Activated CD4-positive, alpha-beta memory T cell treated with anti-CD3 and anti-CD28 coated beads for 36 hours (primary cell): ENCODE measurements around the gene UGT1A7. TPM values are rescaled to one million over a fixed set of nuclear protein-coding genes. Genes with fewer than 3 reads are reported as not detected.

Experiments used
- CTCF ChIA-PET: fragments of 350-600 bp; sonication (Branson Sonifier 250); formaldehyde crosslinking; loops from one replicate; lab custom pipeline; 2021; ENCODE audit warnings: antibody characterized with exemption, inconsistent platforms; lab: Charles Lee
- POLR2A ChIA-PET: fragments of 350-600 bp; sonication (Branson Sonifier 250); formaldehyde crosslinking; loops from one replicate; lab custom pipeline; 2021; ENCODE audit warnings: antibody characterized with exemption; lab: Charles Lee
- DNase-seq: peaks from one replicate; pipeline ENCODE4 v3.0.0-alpha.2; 2020
- H3K27ac Mint-ChIP-seq: one replicate; pipeline ENCODE4 v1.8.0; 2021; ENCODE audit warnings: mixed read lengths
- H3K27me3 Mint-ChIP-seq: one replicate; pipeline ENCODE4 v1.8.0; 2021; ENCODE audit warnings: mixed read lengths
- H3K36me3 Mint-ChIP-seq: one replicate; pipeline ENCODE4 v1.8.0; 2021; ENCODE audit warnings: mixed read lengths
- H3K4me1 Mint-ChIP-seq: one replicate; pipeline ENCODE4 v1.8.0; 2021; ENCODE audit warnings: low read depth, mixed read lengths
- H3K4me3 Mint-ChIP-seq: one replicate; pipeline ENCODE4 v1.8.0; 2021; ENCODE audit warnings: mild to moderate bottlenecking, mixed read lengths
- H3K9me3 Mint-ChIP-seq: one replicate; pipeline ENCODE4 v1.8.0; 2021; ENCODE audit warnings: mixed read lengths
- intact Hi-C: fragments of 100-400 bp; cut with micrococcal nuclease; formaldehyde crosslinking; loops from one replicate; pipeline ENCODE4 v1.15.1; 2023
- total RNA-seq, 2 experiments: library from RNA; stranded (reverse); gene quantifications; one replicate each; pipeline ENCODE4 v1.2.3, GENCODE V29; 2021

Gene UGT1A7
- total RNA-seq, 2 experiments from 2014 or later: not detected

DNA sequence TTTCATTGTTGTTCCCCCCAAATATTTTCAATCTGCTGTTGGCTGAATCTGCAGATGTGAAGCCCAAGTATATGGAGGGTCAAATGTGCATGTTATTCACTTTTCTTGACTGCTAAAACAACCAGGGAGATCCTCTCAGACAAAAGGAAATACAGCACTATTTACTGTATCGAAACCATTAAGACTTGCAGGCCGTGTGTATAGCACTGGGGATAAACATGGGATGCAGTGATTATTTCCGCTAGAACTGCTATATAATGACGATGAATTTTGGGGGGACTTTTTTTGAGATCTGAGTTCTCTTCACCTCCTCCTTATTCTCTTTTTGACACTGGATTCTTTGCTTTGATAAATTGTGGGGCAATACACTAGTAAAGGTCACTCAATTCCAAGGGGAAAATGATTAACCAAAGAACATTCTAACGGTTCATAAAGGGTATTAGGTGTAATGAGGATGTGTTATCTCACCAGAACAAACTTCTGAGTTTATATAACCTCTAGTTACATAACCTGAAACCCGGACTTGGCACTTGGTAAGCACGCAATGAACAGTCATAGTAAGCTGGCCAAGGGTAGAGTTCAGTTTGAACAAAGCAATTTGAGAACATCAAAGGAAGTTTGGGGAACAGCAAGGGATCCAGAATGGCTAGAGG is 74.9 kb downstream of the UGT1A7 start:
- POLR2A ChIA-PET: no interaction called here
- no peak for DNase-seq
- peaks cover 1% of the 10 kb centered on the region for H3K9me3 Mint-ChIP-seq
- CTCF ChIA-PET: no interaction called here
- intact Hi-C loops: no loop called here
- H3K27ac Mint-ChIP-seq: no peak overlapping the region
- H3K4me1 Mint-ChIP-seq: no peaks in the 10 kb centered on the region
- no peaks in the 10 kb centered on the region for H3K27me3 Mint-ChIP-seq
- no peaks in the 10 kb centered on the region for H3K36me3 Mint-ChIP-seq
- H3K4me3 Mint-ChIP-seq: no peak overlapping the region

- no peak overlapping the region for H3K4me3 Mint-ChIP-seq
- ChIA-PET POLR2A (no interaction called here), CTCF (no interaction called here)
- intact Hi-C loops: no loop called here
- H3K9me3 Mint-ChIP-seq: no peaks in the 10 kb centered on the region
- no peaks in the 10 kb centered on the region for H3K4me1 Mint-ChIP-seq
- DNase-seq: no peak
- H3K27ac Mint-ChIP-seq: no peak overlapping the region
- no peaks in the 10 kb centered on the region for H3K36me3 Mint-ChIP-seq
- peaks cover 2% of the 10 kb centered on the region for H3K27me3 Mint-ChIP-seq
Observed at GRCh38 chr2:233758141-233758540, 76.4 kb downstream of the UGT1A7 start.

GRCh38 chr2:233758849-233759248 is 77.1 kb downstream of the UGT1A7 start:
- Mint-ChIP-seq H3K36me3 (no peaks in the 10 kb centered on the region), H3K4me1 (no peaks in the 10 kb centered on the region), H3K9me3 (no peaks in the 10 kb centered on the region), H3K27ac (no peak overlapping the region), H3K27me3 (peaks cover 6% of the 10 kb centered on the region), H3K4me3 (no peak overlapping the region)
- ChIA-PET POLR2A (no interaction called here), CTCF (no interaction called here)
- no peak for DNase-seq
- intact Hi-C loops: no loop called here

DNA sequence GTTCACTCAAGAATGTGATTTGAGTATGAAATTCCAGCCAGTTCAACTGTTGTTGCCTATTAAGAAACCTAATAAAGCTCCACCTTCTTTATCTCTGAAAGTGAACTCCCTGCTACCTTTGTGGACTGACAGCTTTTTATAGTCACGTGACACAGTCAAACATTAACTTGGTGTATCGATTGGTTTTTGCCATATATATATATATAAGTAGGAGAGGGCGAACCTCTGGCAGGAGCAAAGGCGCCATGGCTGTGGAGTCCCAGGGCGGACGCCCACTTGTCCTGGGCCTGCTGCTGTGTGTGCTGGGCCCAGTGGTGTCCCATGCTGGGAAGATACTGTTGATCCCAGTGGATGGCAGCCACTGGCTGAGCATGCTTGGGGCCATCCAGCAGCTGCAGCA is 78.3 kb downstream of the UGT1A7 start, which contains the start of gene UGT1A1:
Gene UGT1A1, plus strand, starts transcription at position 228 of the 400 bp plus-strand sequence. Its CDS starts 18 bp downstream, at position 246.
- Mint-ChIP-seq H3K36me3 (no peaks in the 10 kb centered on the region), H3K27ac (no peak within 1 kb of the TSS), H3K4me1 (no peaks in the 10 kb centered on the region), H3K9me3 (no peaks in the 10 kb centered on the region), H3K27me3 (peaks cover 13% of the 10 kb centered on the region), H3K4me3 (no peak within 1 kb of the TSS)
- DNase-seq: no peak
- CTCF ChIA-PET: no interaction called here
- POLR2A ChIA-PET: no interaction called here
- intact Hi-C loops: no loop called here

DNA sequence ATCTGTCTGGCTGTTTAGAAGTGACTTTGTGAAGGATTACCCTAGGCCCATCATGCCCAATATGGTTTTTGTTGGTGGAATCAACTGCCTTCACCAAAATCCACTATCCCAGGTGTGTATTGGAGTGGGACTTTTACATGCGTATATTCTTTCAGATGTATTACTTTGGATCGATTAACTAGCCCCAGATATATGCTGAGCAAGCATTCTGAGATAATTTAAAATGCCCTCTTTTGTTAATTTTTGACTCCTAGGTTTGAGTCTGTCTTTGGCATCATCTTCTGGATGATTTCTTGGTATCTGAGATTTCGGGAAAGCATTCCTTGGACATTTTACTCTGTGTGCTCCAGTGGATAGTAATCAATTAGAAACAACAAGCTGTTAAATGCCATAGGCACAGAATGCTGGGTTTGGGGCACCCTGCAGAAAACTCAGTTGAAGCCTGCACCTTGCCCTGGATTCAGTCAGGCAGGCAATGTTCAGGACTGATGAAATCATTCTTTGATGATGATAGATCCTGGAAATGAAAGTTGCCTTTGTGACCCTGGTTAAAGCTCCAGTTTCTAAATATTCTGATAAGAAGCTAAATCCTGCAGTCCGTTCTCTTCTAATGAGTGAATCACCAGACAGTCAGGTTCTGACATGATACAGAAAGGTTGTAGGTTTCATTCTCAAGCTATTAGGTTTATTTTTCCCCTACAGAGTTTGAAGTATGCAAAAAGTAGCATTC is 79.5 kb downstream of the UGT1A7 start:
- Mint-ChIP-seq H3K27ac (no peak overlapping the region), H3K4me3 (no peak overlapping the region), H3K9me3 (no peaks in the 10 kb centered on the region), H3K36me3 (no peaks in the 10 kb centered on the region), H3K4me1 (no peaks in the 10 kb centered on the region), H3K27me3 (peaks cover 16% of the 10 kb centered on the region)
- ChIA-PET CTCF (no interaction called here), POLR2A (no interaction called here)
- intact Hi-C loops: no loop called here
- DNase-seq: no peak

DNA sequence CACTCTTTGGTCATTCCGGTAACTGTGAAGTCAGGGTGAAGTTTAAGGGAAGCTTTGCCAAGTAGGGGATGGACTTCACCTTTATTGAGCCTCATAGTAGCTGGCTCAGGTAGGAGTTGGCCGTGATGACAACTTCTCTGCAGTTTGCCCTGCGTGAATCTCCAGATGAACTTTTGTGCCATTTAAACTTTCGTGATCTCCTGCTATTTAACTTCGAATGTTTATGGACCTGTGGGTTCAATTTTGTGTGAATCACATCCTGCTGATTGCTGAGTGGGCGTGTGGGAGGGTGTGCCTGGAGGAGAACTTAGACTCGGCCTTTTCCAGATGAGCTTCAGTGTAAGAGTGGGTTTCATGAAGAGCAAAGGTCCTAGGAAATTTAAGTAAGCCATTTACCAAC is 82.6 kb downstream of the UGT1A7 start:
- H3K27ac Mint-ChIP-seq: no peak overlapping the region
- no peak overlapping the region for H3K4me3 Mint-ChIP-seq
- peaks cover 24% of the 10 kb centered on the region for H3K27me3 Mint-ChIP-seq
- ChIA-PET POLR2A (no interaction called here), CTCF (no interaction called here)
- DNase-seq: no peak
- H3K9me3 Mint-ChIP-seq: no peaks in the 10 kb centered on the region
- H3K4me1 Mint-ChIP-seq: no peaks in the 10 kb centered on the region
- H3K36me3 Mint-ChIP-seq: no peaks in the 10 kb centered on the region
- intact Hi-C loops: no loop called here

DNA sequence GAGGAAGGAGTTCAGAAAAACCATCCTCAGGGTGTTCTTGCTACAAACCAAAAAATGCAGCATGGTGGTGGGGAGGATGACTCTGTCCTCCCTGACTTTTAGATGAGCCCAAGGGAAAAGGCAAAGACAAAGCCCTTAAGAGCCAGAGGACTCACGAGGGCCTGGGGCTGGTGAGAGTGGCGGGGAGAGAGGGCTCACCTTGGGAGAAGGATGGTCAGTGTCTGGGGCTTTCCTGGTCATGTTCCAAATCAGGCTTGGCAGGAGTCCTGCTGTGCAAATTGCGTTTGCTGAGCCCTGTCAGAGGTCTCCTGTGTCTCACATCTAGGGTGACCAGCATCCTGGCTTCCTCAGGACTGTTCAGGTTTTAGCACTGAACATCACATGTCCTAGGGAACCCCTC is 83.1 kb downstream of the UGT1A7 start:
- H3K27ac Mint-ChIP-seq: no peak overlapping the region
- no peak for DNase-seq
- intact Hi-C loops: no loop called here
- H3K4me1 Mint-ChIP-seq: no peaks in the 10 kb centered on the region
- ChIA-PET POLR2A (no interaction called here), CTCF (no interaction called here)
- no peaks in the 10 kb centered on the region for H3K36me3 Mint-ChIP-seq
- H3K4me3 Mint-ChIP-seq: no peak overlapping the region
- peaks cover 27% of the 10 kb centered on the region for H3K27me3 Mint-ChIP-seq
- no peaks in the 10 kb centered on the region for H3K9me3 Mint-ChIP-seq

GRCh38 chr2:233766416-233766815 is 84.7 kb downstream of the UGT1A7 start:
- Mint-ChIP-seq H3K9me3 (no peaks in the 10 kb centered on the region), H3K27ac (no peak overlapping the region), H3K36me3 (no peaks in the 10 kb centered on the region), H3K4me3 (no peak overlapping the region), H3K4me1 (no peaks in the 10 kb centered on the region), H3K27me3 (peaks cover 27% of the 10 kb centered on the region)
- POLR2A ChIA-PET: no interaction called here
- CTCF ChIA-PET: no interaction called here
- no peak for DNase-seq
- intact Hi-C loops: no loop called here

GRCh38 chr2:233768076-233768475 is 86.4 kb downstream of the UGT1A7 start:
- H3K27me3 Mint-ChIP-seq: peaks cover 25% of the 10 kb centered on the region
- no peak for DNase-seq
- H3K27ac Mint-ChIP-seq: no peak overlapping the region
- intact Hi-C loops: no loop called here
- no peaks in the 10 kb centered on the region for H3K9me3 Mint-ChIP-seq
- H3K36me3 Mint-ChIP-seq: no peaks in the 10 kb centered on the region
- CTCF ChIA-PET: no interaction called here
- POLR2A ChIA-PET: no interaction called here
- H3K4me3 Mint-ChIP-seq: no peak overlapping the region
- H3K4me1 Mint-ChIP-seq: no peaks in the 10 kb centered on the region

- peaks cover 21% of the 10 kb centered on the region for H3K27me3 Mint-ChIP-seq
- no peaks in the 10 kb centered on the region for H3K36me3 Mint-ChIP-seq
- no peaks in the 10 kb centered on the region for H3K4me1 Mint-ChIP-seq
- no peak overlapping the region for H3K27ac Mint-ChIP-seq
- intact Hi-C loops: no loop called here
- no peak for DNase-seq
- H3K9me3 Mint-ChIP-seq: no peaks in the 10 kb centered on the region
- no peak overlapping the region for H3K4me3 Mint-ChIP-seq
- CTCF ChIA-PET: no interaction called here
- POLR2A ChIA-PET: no interaction called here
Observed at GRCh38 chr2:233769260-233769659, 87.6 kb downstream of the UGT1A7 start.

DNA sequence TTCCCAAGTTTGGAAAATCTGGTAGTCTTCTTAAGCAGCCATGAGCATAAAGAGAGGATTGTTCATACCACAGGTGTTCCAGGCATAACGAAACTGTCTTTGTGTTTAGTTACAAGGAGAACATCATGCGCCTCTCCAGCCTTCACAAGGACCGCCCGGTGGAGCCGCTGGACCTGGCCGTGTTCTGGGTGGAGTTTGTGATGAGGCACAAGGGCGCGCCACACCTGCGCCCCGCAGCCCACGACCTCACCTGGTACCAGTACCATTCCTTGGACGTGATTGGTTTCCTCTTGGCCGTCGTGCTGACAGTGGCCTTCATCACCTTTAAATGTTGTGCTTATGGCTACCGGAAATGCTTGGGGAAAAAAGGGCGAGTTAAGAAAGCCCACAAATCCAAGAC is 90.5 kb downstream of the UGT1A7 start:
- intact Hi-C loops: no loop called here
- Mint-ChIP-seq H3K4me1 (no peaks in the 10 kb centered on the region), H3K4me3 (no peak overlapping the region), H3K36me3 (no peaks in the 10 kb centered on the region), H3K27ac (no peak overlapping the region), H3K9me3 (peaks cover 16% of the 10 kb centered on the region), H3K27me3 (peaks cover 16% of the 10 kb centered on the region)
- POLR2A ChIA-PET: no interaction called here
- CTCF ChIA-PET: no interaction called here
- no peak for DNase-seq

GRCh38 chr2:233772583-233772982 is 90.9 kb downstream of the UGT1A7 start:
- Mint-ChIP-seq H3K27ac (no peak overlapping the region), H3K4me1 (no peaks in the 10 kb centered on the region), H3K27me3 (peaks cover 17% of the 10 kb centered on the region), H3K36me3 (no peaks in the 10 kb centered on the region), H3K9me3 (peaks cover 18% of the 10 kb centered on the region), H3K4me3 (no peak overlapping the region)
- no peak for DNase-seq
- POLR2A ChIA-PET: no interaction called here
- CTCF ChIA-PET: no interaction called here
- intact Hi-C loops: no loop called here

DNA sequence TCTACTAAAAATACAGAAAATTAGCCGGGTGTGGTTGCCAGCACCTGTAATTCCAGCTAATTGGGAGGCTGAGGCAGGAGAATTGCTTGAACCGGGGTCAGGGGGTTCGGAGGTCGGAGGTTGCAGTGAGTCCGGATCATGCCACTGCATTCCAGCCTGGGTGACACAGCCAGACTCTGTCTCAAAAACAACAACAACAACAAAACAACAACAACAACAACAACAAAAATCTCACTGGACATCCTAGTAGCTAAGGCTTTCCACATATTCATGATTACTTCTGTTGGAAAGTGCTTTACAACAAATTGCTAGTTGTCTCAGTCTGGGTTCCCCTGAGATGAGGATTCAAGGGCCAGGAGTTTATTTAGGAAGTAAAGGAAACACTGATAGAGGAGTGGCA is 92.2 kb downstream of the UGT1A7 start:
- Mint-ChIP-seq H3K4me1 (no peaks in the 10 kb centered on the region), H3K9me3 (peaks cover 18% of the 10 kb centered on the region), H3K27me3 (peaks cover 18% of the 10 kb centered on the region), H3K4me3 (no peak overlapping the region), H3K27ac (no peak overlapping the region), H3K36me3 (no peaks in the 10 kb centered on the region)
- ChIA-PET CTCF (no interaction called here), POLR2A (no interaction called here)
- intact Hi-C loops: no loop called here
- DNase-seq: no peak
